ENCODE data around the gene ABCD3.

The ABCD3 gene

DNA sequence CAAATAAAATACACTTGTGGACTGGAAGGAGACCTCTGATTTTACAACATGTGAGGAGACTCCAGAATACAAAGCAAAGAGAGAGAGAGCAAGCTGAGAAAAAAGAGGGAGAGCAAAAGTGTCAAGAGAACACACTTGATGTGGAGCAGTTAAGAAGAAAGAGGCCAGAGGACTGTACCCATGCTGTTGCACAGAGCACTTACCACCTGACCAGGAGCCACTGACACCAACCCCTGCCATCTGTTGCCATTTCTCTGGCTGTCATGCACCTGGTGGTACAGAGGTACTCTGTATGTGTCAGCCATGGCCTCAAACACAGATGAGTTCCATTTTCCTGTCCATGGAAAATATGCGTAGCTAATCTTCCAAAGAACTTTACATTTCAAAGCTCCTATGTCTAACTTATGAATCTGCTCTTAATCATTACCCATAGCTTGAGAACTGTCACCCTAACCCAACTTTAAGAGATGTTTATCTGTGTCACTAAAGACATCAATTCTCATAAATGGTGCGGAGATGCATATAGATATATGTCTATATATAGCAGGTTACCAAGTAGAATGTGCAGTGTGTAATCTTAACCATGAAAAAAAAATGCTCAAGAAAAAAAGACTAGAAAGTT, 32.8 kb upstream of the ABCD3 start:
- peak overlapping the region; percentile 29; the same call in 1 of the 2 replicates for H3K27ac ChIP-seq
- TF ChIP-seq, protein P1, sequence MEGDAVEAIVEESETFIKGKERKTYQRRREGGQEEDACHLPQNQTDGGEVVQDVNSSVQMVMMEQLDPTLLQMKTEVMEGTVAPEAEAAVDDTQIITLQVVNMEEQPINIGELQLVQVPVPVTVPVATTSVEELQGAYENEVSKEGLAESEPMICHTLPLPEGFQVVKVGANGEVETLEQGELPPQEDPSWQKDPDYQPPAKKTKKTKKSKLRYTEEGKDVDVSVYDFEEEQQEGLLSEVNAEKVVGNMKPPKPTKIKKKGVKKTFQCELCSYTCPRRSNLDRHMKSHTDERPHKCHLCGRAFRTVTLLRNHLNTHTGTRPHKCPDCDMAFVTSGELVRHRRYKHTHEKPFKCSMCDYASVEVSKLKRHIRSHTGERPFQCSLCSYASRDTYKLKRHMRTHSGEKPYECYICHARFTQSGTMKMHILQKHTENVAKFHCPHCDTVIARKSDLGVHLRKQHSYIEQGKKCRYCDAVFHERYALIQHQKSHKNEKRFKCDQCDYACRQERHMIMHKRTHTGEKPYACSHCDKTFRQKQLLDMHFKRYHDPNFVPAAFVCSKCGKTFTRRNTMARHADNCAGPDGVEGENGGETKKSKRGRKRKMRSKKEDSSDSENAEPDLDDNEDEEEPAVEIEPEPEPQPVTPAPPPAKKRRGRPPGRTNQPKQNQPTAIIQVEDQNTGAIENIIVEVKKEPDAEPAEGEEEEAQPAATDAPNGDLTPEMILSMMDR (conservative IDR thresholded peaks at IDR 0.05), result no peak

- TF ChIP-seq, protein P1 (conservative IDR thresholded peaks at IDR 0.05), result no peak
- H3K27ac ChIP-seq, result no peak overlapping the region
Measured at GRCh38 chr1:94389298-94389697, 28.9 kb upstream of the ABCD3 start.

- TF ChIP-seq, protein P1 (conservative IDR thresholded peaks at IDR 0.05), result no peak
- no peak overlapping the region for H3K27ac ChIP-seq
Measured at GRCh38 chr1:94394247-94394646, 23.9 kb upstream of the ABCD3 start.

- TF ChIP-seq, protein P1 (conservative IDR thresholded peaks at IDR 0.05), result no peak
- no peak overlapping the region for H3K27ac ChIP-seq
Measured at GRCh38 chr1:94395231-94395630, 23.0 kb upstream of the ABCD3 start.

- TF ChIP-seq, protein P1 (conservative IDR thresholded peaks at IDR 0.05), result no peak
- no peak overlapping the region for H3K27ac ChIP-seq
Measured at GRCh38 chr1:94395748-94396309, 22.4 kb upstream of the ABCD3 start.

DNA sequence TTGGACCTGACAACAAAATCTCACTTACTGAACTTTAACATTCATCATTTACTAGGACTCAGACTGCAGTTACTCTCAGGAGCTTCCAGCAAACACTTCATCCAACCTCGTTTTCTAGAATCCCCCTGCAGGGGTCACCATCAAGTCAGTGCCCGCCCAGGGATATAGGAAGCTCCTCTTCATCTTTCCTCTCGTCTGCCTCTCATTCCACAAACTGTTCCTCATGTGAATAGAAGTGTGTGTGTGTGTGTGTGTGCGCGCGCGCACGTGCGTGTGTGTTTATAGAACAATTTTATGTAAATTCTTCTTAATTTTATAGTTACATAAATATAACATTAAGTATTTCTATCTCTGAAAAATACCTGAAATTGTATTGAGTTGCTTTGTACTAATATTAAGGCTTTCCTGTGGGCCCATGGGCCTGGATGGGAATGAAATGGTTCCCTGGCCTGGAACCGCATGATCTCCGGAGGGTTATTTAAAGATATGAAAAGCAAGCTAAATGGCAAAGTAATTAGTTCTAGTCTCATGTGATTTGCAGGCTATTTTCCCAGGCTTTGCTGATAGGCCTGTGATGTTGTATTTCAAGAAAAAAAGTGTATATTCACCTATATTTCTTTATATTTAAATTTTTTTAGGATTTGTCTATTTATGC, 21.7 kb upstream of the ABCD3 start:
- TF ChIP-seq, protein P1 (conservative IDR thresholded peaks at IDR 0.05), result 0 out of 2 replicates have a peak, but pooled peaks have one; percentile 8
- no peak overlapping the region for H3K27ac ChIP-seq

- H3K27ac ChIP-seq, result no peak overlapping the region
- TF ChIP-seq, protein P1 (conservative IDR thresholded peaks at IDR 0.05), result no peak
Measured at GRCh38 chr1:94398356-94398755, 19.8 kb upstream of the ABCD3 start.
